K562 (cell line): ENCODE measurements around the gene PCBP3. TPM values are rescaled to one million over a fixed set of nuclear protein-coding genes. Genes with fewer than 3 reads are reported as not detected.

Experiments used
- ATAC-seq: fragments of 200-7000 bp; cut with Tn5 transposase; 3 replicates; pipeline ENCODE4 v1.9.1; 2020; ENCODE audit warnings: moderate library complexity
- BruUV-seq: library from RNA; stranded (reverse); fragments of 400-500 nt; replicated peaks from 2 replicates; lab custom pipeline; 2021; lab: Mats Ljungman, UMichigan
- CTCF ChIA-PET: fragments of 300-600 bp; formaldehyde crosslinking; extraction: SDS; loops from one replicate; lab custom pipeline; 2021; ENCODE audit warnings: low intra/inter-chr PET ratio; lab: Yijun Ruan, JAX
- POLR2A ChIA-PET: fragments of 300-600, 350-650 bp; sonication (Branson Sonifier 250); formaldehyde crosslinking; extraction: SDS; loops from one replicate; lab custom pipeline; 2021; ENCODE audit warnings: antibody characterized with exemption, inconsistent platforms; lab: Yijun Ruan, JAX
- DNase-seq, 4 experiments: peaks; one replicate each; pipeline versions ENCODE4 v3.0.0 to v3.0.0-alpha.2; 2011 to 2018; ENCODE audit warnings: low spot score in 3 of 4, mixed read lengths in 3 of 4; ENCODE audit errors: extremely low read depth in 1 of 4
- FAIRE-seq: peaks from 2 replicates; lab custom pipeline; 2011; peaks lifted over from hg19 to GRCh38; lab: Jason Lieb, UNC
- H2AFZ ChIP-seq: 2 replicates; pipeline ENCODE4 v1.6.0; 2011; ENCODE audit warnings: low read depth, low read length, control low read depth, inconsistent platforms
- H3K27ac ChIP-seq: fragments of 200-600 bp; 3 replicates; pipeline ENCODE4 v1.8.0; 2011; ENCODE audit warnings: low read depth, mild to moderate bottlenecking, control low read depth, inconsistent platforms, low read length, moderate library complexity, mixed read lengths; ENCODE audit errors: extremely low read depth
- H3K27me3 ChIP-seq, 2 experiments: fragments of 300-600 bp in 1 of 2; 2 replicates in 1 of 2; 3 replicates in 1 of 2; pipeline versions ENCODE4 v1.6.0 to v1.8.0; 2011; ENCODE audit warnings: inconsistent platforms in 2 of 2, low read length in 2 of 2, mild to moderate bottlenecking in 1 of 2, mixed read lengths in 1 of 2, moderate library complexity in 1 of 2; ENCODE audit not compliant: control insufficient read depth in 2 of 2, insufficient read depth in 2 of 2
- H3K36me3 ChIP-seq: fragments of 300-600 bp; 3 replicates; pipeline ENCODE4 v1.8.0; 2011; ENCODE audit warnings: mild to moderate bottlenecking, low read length, inconsistent platforms; ENCODE audit not compliant: control insufficient read depth, insufficient read depth
- H3K4me1 ChIP-seq, 2 experiments: fragments of 200-600 bp in 1 of 2; replicated peaks in 1 of 2; 2 replicates in 1 of 2; 3 replicates in 1 of 2; pipeline versions ENCODE4 v1.5.1 to v1.8.0; 2011; ENCODE audit warnings: inconsistent platforms in 2 of 2, low read length in 2 of 2, mild to moderate bottlenecking in 1 of 2, mixed read lengths in 1 of 2, moderate library complexity in 1 of 2; ENCODE audit not compliant: control insufficient read depth in 2 of 2, insufficient read depth in 2 of 2
- H3K4me2 ChIP-seq: 2 replicates; pipeline ENCODE4 v1.6.1; 2011; ENCODE audit warnings: low read length, control low read depth, inconsistent platforms, mixed read lengths; ENCODE audit not compliant: insufficient read depth
- H3K4me3 ChIP-seq: fragments of 200-600 bp; sonication (generic), shearing (Covaris generic); 2 replicates; pipeline ENCODE4 v1.5.1; 2016; ENCODE audit warnings: control low read depth, inconsistent platforms
- H3K79me2 ChIP-seq: fragments of 200-600 bp; 3 replicates; pipeline ENCODE4 v1.8.0; 2011; ENCODE audit warnings: low read length, inconsistent platforms; ENCODE audit not compliant: control insufficient read depth, insufficient read depth
- H3K9ac ChIP-seq, 2 experiments: 2 replicates each; pipeline versions ENCODE4 v1.6.0 to v1.6.1; 2011; ENCODE audit warnings: low read depth in 2 of 2, low read length in 2 of 2, control low read depth in 1 of 2, inconsistent platforms in 1 of 2, mild to moderate bottlenecking in 1 of 2, mixed read lengths in 1 of 2; ENCODE audit not compliant: insufficient read depth in 1 of 2
- H3K9me1 ChIP-seq: one replicate; pipeline ENCODE4 v1.6.0; 2011; ENCODE audit warnings: inconsistent platforms, mild to moderate bottlenecking, low read length, moderate library complexity; ENCODE audit not compliant: control insufficient read depth, insufficient read depth
- H3K9me3 ChIP-seq: replicated peaks from 2 replicates; pipeline ENCODE4 v1.5.1; 2011; ENCODE audit warnings: low read depth, low read length, inconsistent platforms; ENCODE audit not compliant: control insufficient read depth, insufficient read depth
- H4K20me1 ChIP-seq: replicated peaks from 2 replicates; pipeline ENCODE4 v1.6.1; 2011; ENCODE audit warnings: low read length, inconsistent platforms, mixed read lengths; ENCODE audit not compliant: control insufficient read depth, insufficient read depth
- ILF3 ChIP-seq: fragments of 450-650 bp; IDR thresholded peaks from 2 replicates; pipeline ENCODE4 v1.6.1; 2018; ENCODE audit warnings: antibody characterized with exemption, mild to moderate bottlenecking, moderate library complexity, borderline replicate concordance
- NFIX ChIP-seq: fragments of 250-450 bp; sonication (Bioruptor Pico); IDR thresholded peaks from 2 replicates; pipeline ENCODE4 v1.4.0; 2020; ENCODE audit warnings: low read depth, mild to moderate bottlenecking, moderate library complexity
- RBM14 ChIP-seq: fragments of 200-400 bp; formaldehyde crosslinking; IDR thresholded peaks from 2 replicates; pipeline ENCODE4 v1.6.1; 2018; ENCODE audit warnings: low read depth, mild to moderate bottlenecking, low read length, moderate library complexity, borderline replicate concordance; ENCODE audit not compliant: insufficient read depth
- USF1 ChIP-seq: sonication (generic); formaldehyde crosslinking; IDR thresholded peaks from 2 replicates; pipeline ENCODE4 v1.9.0; 2022; ENCODE audit warnings: mild to moderate bottlenecking, missing genetic modification reagents
- ZNF274 ChIP-seq: IDR thresholded peaks from 2 replicates; pipeline ENCODE4 v1.6.1; 2011; ENCODE audit warnings: low read depth, mild to moderate bottlenecking, low read length, moderate library complexity, borderline replicate concordance
- ZNF282 ChIP-seq: sonication (generic); formaldehyde crosslinking; IDR thresholded peaks from 2 replicates; pipeline ENCODE4 v1.8.1; 2023; ENCODE audit warnings: missing genetic modification reagents
- WGBS: fragments of 100-300 bp; shearing (Covaris generic); methylation state at CpG from one replicate; pipeline ENCODE4 v1.1.6; 2016; ENCODE audit warnings: low coverage, mixed read lengths; ENCODE audit not compliant: insufficient coverage; ENCODE audit errors: missing lambda C conversion rate; 5-methylcytosine and 5-hydroxymethylcytosine counted together
- in situ Hi-C: fragments of 300-500 bp; cut with MboI; formaldehyde crosslinking; loops from 4 replicates; pipeline ENCODE4 v1.15.0; 2018; ENCODE audit warnings: inconsistent platforms, mixed read lengths
- intact Hi-C: fragments of 100-400 bp; cut with micrococcal nuclease; formaldehyde crosslinking; loops from 2 replicates; pipeline ENCODE4 v1.14.2; 2022
- polyA plus RNA-seq, 8 experiments: library from polyadenylated mRNA; depleted of rRNA in 4 of 8; stranded (reverse) in 5 of 8; unstranded in 3 of 8; fragments of >200 nt; fragmentation: Nextera tagmentation in 2 of 8; fragmentation: Illumina TruSeq in 1 of 8; extraction: Ambion mirVana in 2 of 8; extraction: Trizol in 1 of 8; gene quantifications; 2 replicates each; pipeline versions ENCODE4 v1.2.1 to v1.2.3, GENCODE V29; 2011 to 2014; ENCODE audit warnings: inconsistent platforms in 1 of 8, missing spikeins in 1 of 8
- total RNA-seq, 7 experiments: library from RNA; depleted of rRNA in 6 of 7; stranded (reverse); fragments of >200 nt in 6 of 7; fragmentation: Illumina TruSeq in 2 of 7; extraction: Trizol in 2 of 7; gene quantifications; 2 replicates each; pipeline versions ENCODE4 v1.2.1 to v1.2.3, GENCODE V29; 2011 to 2021; ENCODE audit warnings: low replicate concordance in 1 of 7
- TF ChIP-seq, protein P1 (sequence below): sonication (generic); formaldehyde crosslinking; IDR thresholded peaks from 2 replicates; pipeline ENCODE4 v1.8.0; 2022; ENCODE audit warnings: missing genetic modification reagents, mild to moderate bottlenecking, moderate library complexity, borderline replicate concordance

The PCBP3 gene
- total and polyA plus RNA-seq, 9 of the 15 experiments (the other 6 are each of a cell fraction or from before 2014, with no cell fraction given) = 0.18 TPM; not detected in 8

DNA sequence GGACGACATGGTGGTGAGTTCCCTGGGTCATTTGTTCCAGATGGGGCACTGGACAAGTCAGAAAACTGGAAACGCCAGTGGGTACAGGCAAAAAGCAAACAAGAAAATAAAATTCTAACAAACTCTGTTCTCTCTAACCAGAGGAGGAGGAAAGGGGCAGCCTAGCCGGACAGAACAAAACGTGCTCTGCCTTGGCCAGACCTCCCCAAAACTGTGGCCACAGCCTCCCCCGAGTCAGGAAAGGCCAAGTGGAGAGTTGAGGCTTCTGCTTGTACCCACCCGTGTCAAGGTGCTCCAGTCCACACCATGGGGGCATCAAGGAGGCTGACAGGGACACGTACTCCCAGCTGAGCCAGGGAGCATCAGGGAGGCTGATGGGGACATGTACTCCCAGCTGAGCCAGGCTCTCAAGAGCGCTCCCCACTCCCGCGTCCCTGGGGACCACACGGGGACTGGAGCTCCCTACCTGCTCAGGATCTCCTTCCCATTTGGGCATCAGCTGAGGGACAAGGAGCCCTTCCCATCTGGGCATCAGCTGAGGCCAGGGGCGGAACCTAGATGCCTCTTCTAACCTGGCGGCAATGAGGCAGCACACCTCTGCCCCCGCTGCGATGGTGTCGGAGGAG is 183.3 kb downstream of the PCBP3 start:
- Histone ChIP-seq H3K4me2 (no peak overlapping the region), H3K79me2 (no peaks in the 10 kb centered on the region), H4K20me1 (peaks cover 15% of the 10 kb centered on the region), H3K27ac (no peak overlapping the region), H2AFZ (no peak overlapping the region), H3K9ac (no peak overlapping the region), H3K9me1 (no peaks in the 10 kb centered on the region), H3K36me3 (no peaks in the 10 kb centered on the region), H3K4me3 (no peak overlapping the region), H3K9me3 (no peaks in the 10 kb centered on the region), H3K27me3 (peaks cover 61 to 81% of the 10 kb centered on the region in 2 experiments), H3K4me1 (peaks cover 0 to 4% of the 10 kb centered on the region in 2 experiments; a peak in 2 of 5 replicates)
- ATAC-seq (no peak), DNase-seq (no peak), FAIRE-seq (no peak)
- intact Hi-C loops = no loop called here
- POLR2A ChIA-PET = no interaction called here
- no TSS peak for BruUV-seq
- in situ Hi-C loops = loop anchor here (10.0 to 25.0 kb wide), 3 partner anchors 522 to 864 kb away; no protein-coding TSS in a partner anchor
- 1% methylated on average over 16 of the region's 16 CpGs for WGBS
- CTCF ChIA-PET = interaction anchor here (0.7 kb wide), 1 partner anchor 834 kb away, joined by 3 read pairs; no protein-coding TSS in a partner anchor
- TF ChIP-seq ILF3 (no peak), ZNF282 (CRISPR knock-in tag) (no peak), USF1 (no peak), RBM14 (no peak), ZNF274 (no peak), NFIX (no peak)
- TF ChIP-seq, protein P1, sequence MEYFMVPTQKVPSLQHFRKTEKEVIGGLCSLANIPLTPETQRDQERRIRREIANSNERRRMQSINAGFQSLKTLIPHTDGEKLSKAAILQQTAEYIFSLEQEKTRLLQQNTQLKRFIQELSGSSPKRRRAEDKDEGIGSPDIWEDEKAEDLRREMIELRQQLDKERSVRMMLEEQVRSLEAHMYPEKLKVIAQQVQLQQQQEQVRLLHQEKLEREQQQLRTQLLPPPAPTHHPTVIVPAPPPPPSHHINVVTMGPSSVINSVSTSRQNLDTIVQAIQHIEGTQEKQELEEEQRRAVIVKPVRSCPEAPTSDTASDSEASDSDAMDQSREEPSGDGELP = no peak
